Measurements from ENCODE around the gene DOCK6.
"Not testable (repeated sequence)": the region's sequence is repeated elsewhere in the genome, so short reads cannot be mapped to it uniquely, and the experiment has no call there.

The DOCK6 gene

DNA sequence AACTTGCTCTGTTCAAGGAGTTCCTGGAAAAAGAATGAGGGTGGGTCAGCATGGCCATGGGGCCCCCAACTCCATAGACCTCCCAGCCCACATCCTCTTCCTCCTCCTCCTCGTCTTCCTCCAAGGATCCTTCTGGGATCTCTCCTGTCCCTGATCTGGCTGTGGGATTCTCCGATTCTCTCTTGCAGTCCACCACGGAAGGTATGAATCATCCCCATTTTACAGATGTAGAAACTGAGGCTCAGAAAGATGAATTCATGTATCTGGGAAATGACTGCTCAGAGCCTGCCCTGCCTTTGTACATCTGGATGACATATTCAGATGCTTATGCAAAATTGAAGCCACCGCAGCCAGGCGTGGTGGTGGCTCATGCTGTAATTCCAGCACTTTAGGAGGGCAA, 62.8 kb downstream of the DOCK6 start:
- in situ Hi-C loops (cut with MboI; ENCODE audit: low sequenced_read_pairs) = no loop called here

DNA sequence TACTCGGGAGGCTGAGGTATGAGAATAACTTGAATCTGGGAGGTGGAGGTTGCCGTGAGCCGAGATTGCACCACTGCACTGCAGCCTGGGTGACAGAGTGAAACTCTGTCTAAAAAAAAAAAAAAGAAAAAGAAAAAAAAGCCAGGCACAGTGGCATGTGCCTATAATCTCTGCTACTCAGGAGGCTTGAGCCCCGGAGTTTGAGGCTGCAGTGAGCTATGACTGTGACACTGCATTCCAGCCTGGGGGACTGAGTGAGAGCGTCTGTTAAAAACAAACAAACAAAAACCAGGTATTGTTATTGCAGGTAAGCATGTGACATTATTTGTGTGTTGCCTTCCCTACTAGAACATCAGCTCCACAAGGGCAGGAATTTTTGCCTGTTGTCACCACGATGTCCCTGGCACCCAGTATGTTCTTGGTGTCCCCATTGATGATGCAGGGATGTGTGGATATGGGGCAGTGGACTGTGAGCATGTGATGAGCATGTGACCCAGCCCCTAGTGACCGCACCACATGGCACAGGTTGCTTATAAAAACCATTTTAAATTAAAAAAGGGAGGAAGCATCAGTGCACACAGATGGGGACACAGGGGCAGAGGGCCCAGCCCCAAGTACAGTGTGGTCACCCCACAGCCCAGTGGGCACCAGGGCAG, 63.4 kb downstream of the DOCK6 start:
- in situ Hi-C loops (cut with MboI; ENCODE audit: low sequenced_read_pairs) = no loop called here

DNA sequence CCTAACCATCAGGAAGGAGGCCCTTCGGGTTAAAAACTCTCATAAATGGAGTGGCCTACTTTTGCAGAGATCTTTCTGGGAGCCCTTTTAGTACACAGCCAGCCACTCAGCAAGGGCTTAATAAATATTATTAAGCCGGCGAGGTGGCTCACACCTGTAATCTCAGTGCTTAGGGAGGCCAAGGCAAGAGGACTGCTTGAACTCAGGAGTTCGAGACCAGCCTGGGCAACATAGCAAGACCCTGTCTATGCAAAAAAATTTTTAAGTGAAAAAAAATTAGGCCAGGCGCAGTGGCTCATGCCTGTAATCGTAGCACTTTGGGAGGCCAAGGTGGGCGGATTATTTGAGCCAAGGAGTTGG, 64.2 kb downstream of the DOCK6 start:
- in situ Hi-C loops (cut with MboI; ENCODE audit: low sequenced_read_pairs) = no loop called here

DNA sequence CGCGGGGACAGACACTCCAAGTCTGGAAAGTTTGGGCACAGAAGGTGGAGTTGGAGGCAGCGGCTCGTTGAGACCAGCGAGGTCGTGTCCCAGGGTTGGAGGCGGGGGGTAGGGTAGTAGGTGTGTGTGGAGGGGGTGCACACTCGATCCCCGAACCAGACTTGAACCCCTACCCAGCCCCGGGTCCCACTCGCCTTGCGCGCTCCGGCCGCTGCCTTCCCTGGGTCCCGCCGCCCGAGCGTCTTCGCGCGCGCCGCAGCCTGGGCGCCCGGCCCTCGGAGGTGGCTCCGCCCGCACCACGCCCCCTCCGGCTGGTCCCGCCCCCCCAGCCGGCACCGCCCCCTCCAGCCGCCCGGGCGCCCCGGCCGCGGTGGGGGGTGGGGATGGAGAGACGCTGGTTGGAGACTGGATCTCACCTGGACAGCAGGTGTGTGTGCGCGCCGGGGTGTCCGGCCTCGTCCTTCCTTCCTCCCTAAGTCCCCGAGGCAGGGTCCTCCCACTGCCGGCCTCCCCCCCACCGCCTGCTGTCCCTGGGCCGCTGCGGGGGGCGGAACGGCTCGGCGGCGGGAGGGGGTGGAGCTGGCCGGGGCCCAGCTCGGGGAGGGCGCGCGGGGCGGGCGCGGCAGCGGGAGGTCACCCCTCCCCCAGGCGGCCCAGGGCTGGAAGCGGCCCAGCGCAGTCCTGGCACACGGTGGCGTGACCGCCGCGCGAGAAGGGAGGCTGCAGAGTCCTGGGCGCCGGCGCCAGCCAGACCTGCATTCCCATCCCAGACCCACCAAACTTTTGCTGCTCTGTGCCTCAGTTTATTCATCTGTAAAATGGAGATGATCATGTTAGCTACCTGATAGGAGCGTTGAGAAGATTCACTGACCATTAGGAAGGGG, 64.8 kb downstream of the DOCK6 start, which contains the start of gene KANK2:
Gene KANK2, minus strand, starts transcription at position 255 of the 884 bp plus-strand sequence. CDS start 3,034 bp downstream, outside the sequence.
- in situ Hi-C loops (cut with MboI; ENCODE audit: low sequenced_read_pairs) = no loop called here

DNA sequence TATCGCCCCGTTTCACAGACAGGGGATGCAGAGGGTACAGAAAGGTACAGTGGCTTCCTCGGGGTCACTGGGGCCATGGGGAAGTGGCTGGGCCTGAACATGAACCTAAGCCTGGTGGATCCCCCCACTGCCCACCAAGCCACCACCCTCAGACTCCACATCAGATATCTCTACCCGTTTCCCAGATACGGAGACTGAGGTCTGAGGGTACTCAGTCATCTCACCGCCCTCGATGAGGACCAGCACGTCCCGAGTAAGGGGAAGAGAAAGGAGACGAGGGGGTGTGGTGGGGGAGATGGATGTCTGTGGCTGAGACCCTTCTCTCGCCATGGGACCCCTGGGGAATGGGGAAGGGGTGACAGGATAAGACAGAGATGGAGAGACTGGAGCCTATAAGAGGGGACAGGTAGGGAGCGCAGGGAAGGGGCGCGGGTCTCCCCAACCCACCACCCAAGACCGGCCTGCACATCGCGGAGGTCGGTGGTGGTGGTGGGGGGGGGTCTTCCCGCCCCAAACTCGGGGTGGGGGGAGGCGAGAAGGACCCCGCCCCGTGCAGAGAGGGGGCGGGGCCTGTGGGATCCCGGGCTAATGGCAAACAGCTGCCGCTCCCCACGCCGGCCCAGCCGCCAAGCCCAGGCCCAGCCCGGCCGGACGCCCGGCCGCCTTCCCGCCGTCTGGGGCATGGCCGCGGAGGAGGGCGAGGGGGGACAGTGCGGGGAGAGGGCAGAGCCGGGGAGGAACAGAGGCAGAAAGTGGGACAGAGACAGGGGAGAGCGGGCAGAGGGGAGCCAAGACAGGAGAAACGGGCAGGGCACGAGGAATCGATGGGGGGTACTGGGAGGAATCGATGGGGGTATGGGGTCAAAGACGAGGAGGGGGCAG, 65.7 kb downstream of the DOCK6 start:
- in situ Hi-C loops (cut with MboI; ENCODE audit: low sequenced_read_pairs) = no loop called here

DNA sequence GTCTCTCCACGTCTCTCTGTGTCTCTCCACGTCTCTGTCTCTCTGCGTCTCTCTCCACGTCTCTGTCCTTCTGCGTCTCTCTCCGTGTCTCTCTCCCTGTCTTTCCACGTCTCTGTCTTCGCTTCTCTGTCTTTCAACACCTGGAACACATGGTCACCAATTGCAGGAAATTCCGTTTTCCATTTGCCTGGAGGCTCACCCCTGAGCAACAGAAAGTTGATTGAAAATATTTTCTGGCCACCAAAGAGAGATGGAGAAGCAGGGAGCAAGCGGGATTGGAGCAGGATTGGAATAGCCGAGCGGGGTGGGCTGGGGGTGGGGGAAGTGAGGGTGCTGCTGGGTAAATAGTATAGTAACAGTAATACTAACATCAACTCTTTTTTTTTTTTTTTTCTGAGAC, 66.6 kb downstream of the DOCK6 start:
- in situ Hi-C loops (cut with MboI; ENCODE audit: low sequenced_read_pairs) = no loop called here

DNA sequence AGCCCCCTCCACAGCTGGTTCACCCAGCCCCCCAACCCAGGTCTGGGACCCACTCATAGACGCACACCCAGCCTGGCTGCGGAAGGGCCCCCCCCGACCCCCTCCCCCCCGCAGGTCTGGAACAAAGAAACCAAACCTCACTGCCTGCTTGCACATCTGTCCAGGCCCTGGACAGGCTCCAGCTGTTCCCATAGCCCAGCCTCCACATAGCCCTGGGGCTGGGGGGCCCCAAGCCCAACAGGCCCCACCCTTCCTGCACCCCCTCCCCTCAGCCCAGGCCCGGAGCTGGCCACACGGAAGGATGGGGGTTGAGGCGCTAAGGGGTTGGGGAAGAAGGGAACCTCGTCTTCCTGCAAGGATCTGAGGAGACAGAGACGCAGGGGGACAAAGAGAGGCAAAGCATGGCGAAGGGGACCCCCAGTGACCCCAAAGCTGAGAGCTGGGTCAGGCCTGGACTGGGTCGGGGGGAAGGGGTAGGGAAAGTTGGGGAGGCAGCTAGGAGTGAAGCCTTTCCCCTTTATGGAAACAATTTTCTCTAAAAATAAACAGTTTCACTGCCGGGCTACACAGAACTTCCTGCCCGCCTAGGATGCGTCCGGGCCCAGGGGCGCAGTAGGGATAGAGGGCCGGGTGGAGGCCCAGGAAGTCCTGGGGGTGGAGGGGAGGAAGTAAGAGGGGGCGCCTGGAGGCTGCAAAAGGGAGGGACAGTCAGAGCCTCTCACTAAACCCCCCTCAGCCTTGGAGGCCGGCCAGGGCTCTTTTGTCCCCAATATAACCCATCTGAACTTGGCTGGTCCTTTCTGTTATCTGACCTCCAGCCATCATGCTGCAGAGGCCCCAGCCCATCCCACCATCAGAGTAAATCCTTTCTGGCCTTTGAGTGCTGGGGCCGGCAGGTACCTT, 67.4 kb downstream of the DOCK6 start:
- in situ Hi-C loops (cut with MboI; ENCODE audit: low sequenced_read_pairs) = no loop called here

DNA sequence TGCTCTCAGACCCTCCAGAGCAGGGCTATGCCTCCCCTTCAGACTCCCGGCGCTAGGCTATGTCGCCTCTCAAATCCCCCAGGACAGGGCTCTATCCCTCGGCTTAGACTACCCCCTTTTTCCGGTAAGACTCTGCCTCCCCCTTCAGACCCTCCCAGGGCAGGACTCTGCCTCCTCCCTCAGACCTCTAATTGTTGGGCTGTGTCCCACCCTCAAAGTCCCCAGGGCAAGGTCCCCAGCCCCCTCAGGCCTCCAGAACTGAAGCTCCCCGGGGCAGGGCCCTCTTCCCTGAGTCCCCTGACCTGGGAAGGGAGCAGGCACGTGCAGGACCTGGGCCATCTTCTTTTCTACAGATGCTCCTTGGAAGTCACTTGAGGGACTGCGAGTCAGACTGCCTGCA, 68.2 kb downstream of the DOCK6 start:
- in situ Hi-C loops (cut with MboI; ENCODE audit: low sequenced_read_pairs) = no loop called here

DNA sequence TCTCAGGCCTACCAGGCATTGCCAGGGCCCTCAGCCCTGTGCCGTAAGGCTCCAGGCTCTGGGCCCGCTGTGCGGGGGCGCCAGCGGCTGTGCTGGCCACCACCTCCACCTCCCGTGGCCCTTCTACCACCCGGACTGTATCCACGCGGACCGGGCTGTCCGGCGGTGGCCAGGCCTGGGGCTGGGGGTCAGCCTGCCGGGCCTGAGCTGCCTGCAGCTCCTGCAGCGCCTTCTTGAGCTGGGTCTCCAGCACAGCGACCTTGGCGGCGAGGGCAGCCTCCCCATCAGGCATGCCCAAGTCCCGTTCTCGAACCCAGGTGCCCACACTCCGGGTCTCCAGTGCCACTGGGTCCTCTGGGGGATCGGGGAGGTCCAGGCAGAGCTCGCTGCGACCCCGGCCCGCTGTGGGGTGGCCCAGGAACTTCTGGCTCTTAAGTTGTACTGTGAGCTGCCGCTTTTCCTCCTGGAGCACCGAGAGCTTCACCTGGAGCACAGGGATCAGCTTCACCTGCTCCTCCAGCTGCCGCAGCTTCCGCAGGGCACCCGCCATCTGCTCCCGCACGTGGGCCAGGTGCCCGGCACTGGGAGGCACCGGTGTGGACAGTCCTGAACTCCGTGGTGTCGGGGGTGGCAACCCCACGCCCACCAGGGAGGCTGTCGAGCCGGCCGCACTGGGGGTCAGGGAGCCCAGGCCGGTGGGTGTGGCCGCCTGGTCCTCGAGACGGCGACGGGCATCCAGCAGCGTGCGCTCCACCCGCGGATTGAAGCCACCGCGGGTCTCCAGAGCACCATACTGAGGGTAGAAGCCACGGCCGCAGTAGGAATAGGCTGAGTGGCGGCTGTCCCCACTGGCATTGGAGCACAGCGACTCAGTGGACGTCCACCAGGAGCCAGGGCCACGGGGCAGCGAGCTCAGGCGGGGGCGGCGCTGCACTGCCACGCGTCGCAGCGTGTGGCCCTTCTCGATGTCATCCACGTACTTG, 69.1 kb downstream of the DOCK6 start:
- in situ Hi-C loops (cut with MboI; ENCODE audit: low sequenced_read_pairs) = no loop called here

DNA sequence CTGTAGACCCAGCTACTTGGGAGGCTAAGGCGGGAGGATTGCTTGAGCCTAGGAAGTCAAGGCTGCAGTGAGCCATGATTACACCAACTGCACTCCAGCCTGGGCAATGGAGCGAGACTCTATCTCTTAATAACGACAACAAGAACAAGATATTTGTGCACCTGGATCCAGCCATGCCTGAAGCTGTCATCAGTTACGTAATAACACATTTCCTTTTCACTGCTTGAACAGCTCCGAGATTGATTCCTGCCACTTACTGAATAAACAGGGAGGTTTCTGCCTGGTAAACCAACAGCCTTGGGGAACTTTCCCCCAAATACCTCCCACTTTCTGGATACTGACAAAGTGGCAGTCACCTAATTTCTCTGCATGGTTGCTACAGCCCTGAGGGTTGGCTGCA, 70.4 kb downstream of the DOCK6 start:
- in situ Hi-C loops (cut with MboI; ENCODE audit: low sequenced_read_pairs) = no loop called here

DNA sequence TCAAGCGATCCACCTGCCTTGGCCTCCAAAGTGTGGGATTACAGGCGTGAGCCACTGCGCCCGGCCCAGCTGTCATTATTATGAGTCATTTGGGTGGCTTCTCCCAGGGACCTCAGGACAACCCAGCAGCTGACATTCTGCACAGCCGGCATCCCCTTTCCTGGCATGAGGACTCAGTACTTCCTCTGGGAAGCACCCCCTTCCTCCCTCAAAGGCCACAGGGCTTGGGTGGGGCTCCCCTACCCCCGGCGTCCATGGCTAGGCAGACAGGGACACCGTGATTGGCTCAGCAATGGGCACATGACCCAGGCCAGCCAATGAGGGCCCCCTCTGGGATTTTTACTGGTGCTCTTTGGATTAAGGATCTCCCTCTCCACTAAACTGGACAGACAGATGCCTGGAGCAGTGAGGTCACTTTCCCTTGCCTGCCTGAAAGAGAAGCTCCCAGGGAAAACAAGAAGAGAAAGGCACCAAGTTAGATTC, 71.0 kb downstream of the DOCK6 start:
- in situ Hi-C loops (cut with MboI; ENCODE audit: low sequenced_read_pairs) = no loop called here

DNA sequence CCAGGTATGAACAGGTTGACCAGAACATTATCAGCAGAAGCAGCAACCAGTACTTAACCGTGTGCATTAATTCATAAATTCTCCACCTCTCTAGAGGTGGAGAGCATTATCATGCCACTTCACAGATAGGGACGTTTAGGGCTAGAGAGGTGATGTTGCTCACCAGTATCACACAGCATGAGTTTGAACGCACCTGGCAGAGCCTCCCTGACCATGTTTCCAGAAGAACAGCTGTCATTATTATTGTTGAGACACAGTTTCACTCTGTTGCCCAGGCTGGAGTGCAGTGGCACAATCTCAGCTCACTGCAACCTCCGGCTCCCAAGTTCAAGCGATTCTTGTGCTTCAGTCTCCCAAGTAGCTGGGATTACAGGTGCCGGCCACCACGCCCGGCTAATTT, 71.8 kb downstream of the DOCK6 start:
- in situ Hi-C loops (cut with MboI; ENCODE audit: low sequenced_read_pairs) = no loop called here

DNA sequence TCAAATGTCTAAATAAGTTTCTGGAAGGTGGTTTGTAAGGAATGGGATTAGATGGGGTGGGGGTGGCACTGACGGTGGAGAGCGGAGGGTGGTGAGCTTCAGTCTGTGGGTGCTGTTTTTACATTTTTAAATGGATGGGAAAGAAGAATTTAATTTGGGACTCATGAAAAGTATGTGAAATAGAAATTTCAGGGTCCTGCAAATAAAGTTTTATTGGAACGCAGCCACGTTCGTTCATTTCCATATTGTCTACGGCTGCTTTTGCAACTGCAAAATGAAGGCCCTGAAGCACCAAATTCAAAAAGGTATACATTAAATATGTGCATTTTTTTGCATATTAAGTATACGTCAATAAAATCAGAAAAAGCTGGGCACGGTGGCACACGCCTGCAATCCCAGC, 74.9 kb downstream of the DOCK6 start:
- in situ Hi-C loops (cut with MboI; ENCODE audit: low sequenced_read_pairs) = no loop called here

DNA sequence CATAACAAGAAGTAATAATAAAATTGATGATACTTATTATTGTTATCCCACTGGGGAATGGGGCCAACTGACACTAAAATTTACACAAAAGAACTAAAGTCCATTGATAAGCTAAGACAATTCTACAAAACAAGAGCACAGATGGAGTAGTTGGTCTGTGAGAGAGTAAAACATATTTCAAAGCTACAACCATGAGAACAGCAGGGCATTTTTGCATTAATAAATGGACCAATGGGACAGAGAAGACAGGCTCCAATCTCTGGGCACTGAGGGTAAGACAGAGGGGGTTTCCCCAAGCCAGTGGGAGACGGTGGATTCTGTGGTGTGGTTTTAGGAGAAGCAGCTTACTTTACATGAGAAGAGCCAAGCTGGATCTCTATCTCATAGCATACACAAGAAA, 79.3 kb downstream of the DOCK6 start:
- in situ Hi-C loops (cut with MboI; ENCODE audit: low sequenced_read_pairs) = no loop called here

DNA sequence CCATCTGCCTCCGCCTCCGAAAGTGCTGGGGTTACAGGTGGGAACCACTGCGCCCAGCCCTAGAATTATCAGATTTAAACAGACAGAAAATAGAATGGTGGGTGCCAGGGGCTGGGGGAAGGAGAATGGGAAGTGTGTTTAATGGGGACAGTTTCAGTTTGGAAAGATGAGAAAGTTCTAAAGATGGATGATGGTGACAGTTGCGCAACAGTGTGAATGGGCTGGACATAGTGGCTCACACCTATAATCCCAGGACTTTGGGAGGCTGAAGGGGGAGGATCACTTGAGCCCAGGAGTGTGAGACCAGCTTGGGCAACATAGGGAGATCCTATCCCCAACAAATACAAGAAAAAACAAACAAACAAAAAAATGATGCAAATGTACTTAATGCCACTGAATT, 80.8 kb downstream of the DOCK6 start:
- in situ Hi-C loops (cut with MboI; ENCODE audit: low sequenced_read_pairs) = no loop called here

DNA sequence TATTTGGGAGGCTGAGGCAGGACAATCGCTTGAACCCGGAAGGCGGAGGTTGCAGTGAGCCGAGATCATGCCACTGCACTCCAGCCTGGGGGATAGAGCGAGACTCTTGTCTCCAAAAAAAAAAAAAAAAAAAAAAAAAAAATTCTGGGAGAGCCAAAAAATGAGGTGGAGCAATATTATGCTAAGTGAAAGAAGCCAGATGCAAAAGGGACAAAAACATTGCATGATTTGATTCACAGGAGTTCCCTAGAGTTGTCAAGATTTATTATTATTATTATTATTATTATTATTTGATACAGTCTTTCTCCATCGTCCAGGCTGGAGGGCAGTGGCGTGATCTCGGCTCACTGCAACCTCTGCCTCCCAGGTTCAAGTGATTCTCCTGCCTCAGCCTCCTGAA, 81.3 kb downstream of the DOCK6 start:
- in situ Hi-C loops (cut with MboI; ENCODE audit: low sequenced_read_pairs) = not testable (repeated sequence)

DNA sequence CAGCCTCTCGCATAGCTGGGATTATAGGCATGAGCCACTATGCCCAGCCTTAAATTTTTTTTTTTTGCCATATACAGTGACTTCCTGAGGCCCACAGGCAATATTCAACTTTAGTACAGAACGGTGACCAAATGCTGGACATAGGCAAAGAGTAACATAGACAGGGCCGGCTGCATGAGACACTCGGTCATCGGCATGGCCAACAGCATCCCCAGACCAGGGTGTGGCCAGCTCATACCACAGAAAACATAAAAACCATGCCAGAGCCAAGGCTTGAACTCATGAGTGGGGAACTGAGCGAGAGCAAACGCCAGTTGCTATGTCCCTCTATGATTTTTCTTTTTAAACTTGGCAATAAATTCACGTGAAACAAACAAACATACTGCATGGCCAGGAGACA, 82.0 kb downstream of the DOCK6 start:
- in situ Hi-C loops (cut with MboI; ENCODE audit: low sequenced_read_pairs) = no loop called here

DNA sequence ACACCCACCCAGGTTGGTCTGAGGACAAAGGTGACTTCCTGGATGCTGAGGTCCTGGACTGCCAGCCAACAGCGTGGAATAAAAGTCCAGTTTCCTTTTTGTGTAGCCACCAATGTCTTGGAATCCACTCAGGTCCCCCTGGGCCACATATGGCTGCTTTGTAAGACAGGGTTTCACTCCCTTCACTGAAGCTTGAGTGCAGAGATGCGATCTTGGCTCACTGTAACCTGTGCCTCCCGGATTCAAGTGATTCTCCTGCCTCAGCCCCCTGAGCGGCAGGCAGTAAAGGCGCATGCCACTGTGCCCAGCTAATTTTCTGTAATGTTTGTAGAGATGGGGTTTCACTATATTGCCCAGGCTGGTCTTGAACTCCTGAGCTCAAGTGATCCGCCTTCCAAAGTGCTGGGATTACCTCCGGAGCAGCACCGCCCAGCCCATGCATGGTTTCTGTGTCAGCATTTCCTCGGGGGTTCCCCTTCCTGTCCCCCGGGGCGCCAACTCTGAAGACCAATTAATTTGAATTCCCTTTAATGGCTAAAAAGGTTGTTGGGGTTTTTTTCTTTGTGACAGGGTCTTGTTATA, 82.5 kb downstream of the DOCK6 start:
- in situ Hi-C loops (cut with MboI; ENCODE audit: low sequenced_read_pairs) = no loop called here

DNA sequence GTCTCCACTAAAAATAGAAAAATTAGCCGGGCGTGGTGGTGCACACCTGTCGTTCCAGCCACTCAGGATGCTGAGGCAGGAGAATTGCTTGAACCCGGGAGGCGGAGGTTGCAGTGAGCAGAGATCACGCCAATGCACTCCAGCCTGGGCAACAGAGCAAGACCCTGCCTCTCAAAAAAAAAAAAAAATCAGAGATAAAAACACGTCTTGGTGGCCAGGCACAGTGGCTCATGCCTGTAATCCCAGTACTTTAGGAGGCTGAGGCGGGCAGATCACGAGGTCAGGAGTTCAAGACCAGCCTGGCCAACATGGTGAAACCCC, 83.2 kb downstream of the DOCK6 start:
- in situ Hi-C loops (cut with MboI; ENCODE audit: low sequenced_read_pairs) = not testable (repeated sequence)

Measured in HL-60/S4 treated with phorbol 12-myristate 13-acetate at 8.2 ng/mL for 4 days and 3 days (cell line).